Right cardiac atrium (tissue), 5 donors: Measurements from ENCODE around the gene CPVL. TPM values are rescaled to one million over a fixed set of nuclear protein-coding genes. Genes with fewer than 3 reads are reported as not detected.

ENCODE experiments used
- ATAC-seq, 2 donors: fragments of 200-7000 bp; cut with Tn5 transposase; one replicate each; pipeline versions ENCODE4 v1.8.0 to v1.9.1; 2020; ENCODE audit warnings: moderate library complexity in 2 of 2, mild to moderate bottlenecking in 1 of 2
- DNase-seq, 3 donors: peaks; one replicate each; pipeline ENCODE4 v3.0.0-alpha.2; 2020
- H3K27ac ChIP-seq: one replicate; pipeline ENCODE4 v1.5.1; 2013; ENCODE audit warnings: mild to moderate bottlenecking, low read length, control low read depth, moderate library complexity
- H3K27me3 ChIP-seq: one replicate; pipeline ENCODE4 v1.6.1; 2013; ENCODE audit not compliant: control insufficient read depth, insufficient read depth
- H3K4me1 ChIP-seq: one replicate; pipeline ENCODE4 v1.6.1; 2013; ENCODE audit warnings: low read length; ENCODE audit not compliant: control insufficient read depth, insufficient read depth
- H3K4me3 ChIP-seq: one replicate; pipeline ENCODE4 v1.5.1; 2013; ENCODE audit warnings: low read length, control low read depth
- H3K9me3 ChIP-seq: one replicate; pipeline ENCODE4 v1.6.1; 2013; ENCODE audit warnings: low read length; ENCODE audit not compliant: control insufficient read depth
- WGBS: extraction: QIAGEN DNeasy Blood & Tissue Kit; methylation state at CpG from one replicate; pipeline ENCODE4 v1.1.7; 2013; 5-methylcytosine and 5-hydroxymethylcytosine counted together
- intact Hi-C, 4 donors: fragments of 100-400 bp; cut with DNase I; formaldehyde crosslinking; loops; one replicate each; pipeline versions ENCODE4 v1.11.0 to v1.14.0; 2022 to 2023
- polyA plus RNA-seq: library from polyadenylated mRNA; stranded (reverse); fragments of 200-250 nt; gene quantifications from one replicate; pipeline ENCODE4 v1.2.3, GENCODE V29; 2013
- total RNA-seq, 4 donors: library from RNA; stranded (reverse); fragmentation: NEBNext Ultra II Directional; extraction: Animal tissue kit (Norgen Biotek cat#: 25700); gene quantifications; one replicate each; pipeline ENCODE4 v1.2.1, GENCODE V29; 2021
- donor health status: healthy with polysubstance abuse.
- donor health status: DM: no; HTN: yes; CAD: no.
- donor health status: DM: no; HTN: no; CAD: no.
- donor health status: DM: no; HTN: yes; CAD: no; lungs with severe emphysema.
- donor health status: DM: yes; HTN: yes; CAD: no.

CPVL gene
- total and polyA plus RNA-seq, 5 donors: 3.2 to 14.4 (median 10.4) TPM

DNA sequence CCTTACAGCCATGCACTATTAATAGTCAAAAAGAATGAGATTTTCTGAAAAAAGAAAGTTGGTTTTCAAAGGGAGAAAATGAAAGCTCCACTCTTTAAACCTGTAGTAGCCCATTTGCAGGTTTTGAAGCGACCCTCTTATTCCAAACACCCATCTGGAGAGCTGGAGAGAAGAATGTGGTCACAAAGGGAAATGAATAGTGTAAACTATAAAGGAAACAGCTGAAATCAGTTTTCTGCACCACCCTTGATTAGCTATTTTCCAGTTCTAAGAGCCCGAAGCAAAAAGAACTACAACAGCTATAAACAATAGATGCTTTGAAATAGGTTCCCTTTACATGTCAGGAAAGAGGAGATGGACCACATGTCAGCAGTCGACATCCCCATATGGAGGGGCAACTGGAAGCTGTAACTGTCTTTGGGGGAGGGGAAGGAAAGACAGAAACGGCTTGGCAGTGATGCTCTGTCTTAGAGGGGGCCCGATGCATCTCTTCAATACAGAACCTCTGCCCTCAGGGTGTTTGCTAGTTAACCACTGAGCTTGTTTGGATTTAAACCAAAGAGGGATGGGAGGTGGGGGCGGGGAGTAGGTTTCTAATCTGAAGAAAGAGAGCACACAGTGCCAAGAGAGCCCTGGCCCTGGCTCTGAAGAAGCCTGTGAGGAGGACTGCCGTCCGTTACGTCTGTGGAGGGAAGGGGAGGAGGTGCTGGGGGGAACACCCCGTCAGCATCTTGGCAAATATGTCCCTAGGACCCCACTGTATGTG, 55.3 kb downstream of the CPVL start:
- DNase-seq (peak; percentile 51 to 78 (median 75)), ATAC-seq (peak; percentile 79 to 80)
- H3K4me1 ChIP-seq: peaks cover 2% of the 10 kb centered on the region
- peak overlapping the region; percentile 39 for H3K4me3 ChIP-seq
- no peaks in the 10 kb centered on the region for H3K27me3 ChIP-seq
- intact Hi-C loops: no loop called here
- WGBS: 13% methylated on average over 10 of the region's 10 CpGs
- H3K9me3 ChIP-seq: no peaks in the 10 kb centered on the region
- peak overlapping the region; percentile 45 for H3K27ac ChIP-seq

- DNase-seq (no peak), ATAC-seq (no peak)
- 74% methylated on average over 3 of the region's 3 CpGs for WGBS
- Histone ChIP-seq H3K4me3 (no peak overlapping the region), H3K27me3 (no peaks in the 10 kb centered on the region), H3K4me1 (peaks cover 2% of the 10 kb centered on the region), H3K9me3 (no peaks in the 10 kb centered on the region), H3K27ac (no peak overlapping the region)
- intact Hi-C loops: no loop called here
These were observed 56.1 kb downstream of the CPVL start for GRCh38 chr7:29090151-29090805.

GRCh38 chr7:29087840-29088170, 58.5 kb downstream of the CPVL start:
- Histone ChIP-seq H3K4me1 (peaks cover 2% of the 10 kb centered on the region), H3K27me3 (no peaks in the 10 kb centered on the region), H3K27ac (no peak overlapping the region), H3K4me3 (no peak overlapping the region), H3K9me3 (no peaks in the 10 kb centered on the region)
- DNase-seq: no peak
- intact Hi-C loops: no loop called here
- ATAC-seq: peak; percentile 62 to 68
- WGBS: 19% methylated on average over 1 of the region's 1 CpG

DNA sequence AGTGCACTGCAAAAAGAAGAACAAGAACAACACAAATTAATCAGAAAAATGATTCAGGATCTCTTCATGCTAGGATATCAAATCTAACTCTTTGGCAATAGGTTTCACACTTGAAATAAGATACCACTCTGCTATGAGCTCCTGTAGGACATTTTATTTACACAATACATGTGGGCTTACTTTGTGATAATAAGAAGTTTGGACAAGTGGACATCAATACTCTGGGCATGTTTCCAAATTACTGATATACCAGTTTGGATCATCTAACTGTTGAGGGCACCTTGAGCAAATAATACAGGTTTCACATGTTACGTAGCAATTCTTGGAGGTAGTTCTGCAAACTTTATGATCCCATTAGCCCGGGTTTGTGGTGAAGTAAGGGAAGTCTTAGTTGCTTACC, 59.8 kb downstream of the CPVL start:
- 85% methylated on average over 2 of the region's 2 CpGs for WGBS
- intact Hi-C loops: no loop called here
- no peak overlapping the region for H3K4me3 ChIP-seq

GRCh38 chr7:29084832-29085231, 61.5 kb downstream of the CPVL start:
- no peak overlapping the region for H3K27ac ChIP-seq
- no peaks in the 10 kb centered on the region for H3K4me1 ChIP-seq
- H3K27me3 ChIP-seq: no peaks in the 10 kb centered on the region
- no peaks in the 10 kb centered on the region for H3K9me3 ChIP-seq
- intact Hi-C loops: no loop called here
- no peak overlapping the region for H3K4me3 ChIP-seq
- DNase-seq: no peak
- ATAC-seq: no peak

More for the DNA sequence above, 59.8 kb downstream of the CPVL start:
- H3K27ac ChIP-seq: no peak overlapping the region
- DNase-seq (no peak), ATAC-seq (no peak)
- H3K4me1 ChIP-seq: peaks cover 2% of the 10 kb centered on the region
- no peaks in the 10 kb centered on the region for H3K27me3 ChIP-seq
- H3K9me3 ChIP-seq: no peaks in the 10 kb centered on the region

- Histone ChIP-seq H3K4me1 (no peaks in the 10 kb centered on the region), H3K4me3 (no peak overlapping the region), H3K9me3 (no peaks in the 10 kb centered on the region), H3K27ac (no peak overlapping the region), H3K27me3 (no peaks in the 10 kb centered on the region)
- DNase-seq (no peak), ATAC-seq (no peak)
- intact Hi-C loops: no loop called here
- WGBS: 72% methylated on average over 7 of the region's 7 CpGs
These were observed 65.5 kb downstream of the CPVL start for GRCh38 chr7:29080803-29081202.

DNA sequence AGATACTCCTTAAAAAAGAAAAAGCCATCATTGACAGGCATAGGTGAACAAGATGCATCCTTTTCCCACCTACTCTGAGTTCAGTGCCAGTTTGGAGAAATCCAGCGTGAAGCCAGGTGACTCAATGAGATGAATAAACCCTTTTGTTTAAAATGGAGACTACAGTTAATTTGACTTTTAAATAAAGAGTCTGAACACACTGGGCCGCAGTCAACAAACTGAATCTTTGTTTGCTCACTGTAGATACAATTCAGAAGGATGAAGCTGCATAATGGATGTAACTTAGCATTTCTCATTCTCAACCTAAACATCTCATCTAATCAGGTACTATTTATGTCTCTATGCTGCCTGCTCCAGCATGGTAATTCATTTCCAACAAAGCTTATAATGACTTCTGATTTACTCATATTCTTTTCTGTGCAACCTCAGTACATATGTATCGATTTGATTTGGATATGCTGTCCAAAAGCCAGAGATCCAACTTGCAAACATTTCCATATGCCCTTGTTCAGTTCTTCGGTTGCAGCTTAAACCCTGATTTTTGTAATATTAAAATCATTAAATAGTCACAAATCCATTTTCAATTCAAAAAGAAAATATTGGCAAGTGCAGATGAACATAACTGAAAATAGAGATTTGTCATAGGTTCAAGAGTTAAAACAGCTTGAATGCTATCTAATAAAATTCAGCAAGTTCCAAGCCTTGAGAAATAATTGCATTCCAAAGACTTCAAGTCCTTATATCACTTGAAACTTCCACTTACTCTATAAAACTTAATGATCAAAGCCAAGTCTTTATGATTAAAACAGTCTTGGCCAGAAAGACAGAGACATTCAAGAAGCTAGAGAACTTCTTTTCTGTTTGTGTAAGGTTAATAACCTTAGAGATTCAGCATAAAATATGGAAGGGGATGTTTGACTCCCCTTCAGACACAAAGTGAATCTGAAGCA, 67.8 kb downstream of the CPVL start:
- 89% methylated on average over 4 of the region's 4 CpGs for WGBS
- Histone ChIP-seq H3K4me1 (no peaks in the 10 kb centered on the region), H3K27ac (no peak overlapping the region), H3K27me3 (no peaks in the 10 kb centered on the region), H3K9me3 (no peaks in the 10 kb centered on the region), H3K4me3 (no peak overlapping the region)
- DNase-seq: no peak
- intact Hi-C loops: no loop called here
- ATAC-seq: no peak

- no peaks in the 10 kb centered on the region for H3K27me3 ChIP-seq
- intact Hi-C loops: no loop called here
- WGBS: 97% methylated on average over 4 of the region's 4 CpGs
- DNase-seq (no peak), ATAC-seq (no peak)
- no peaks in the 10 kb centered on the region for H3K4me1 ChIP-seq
- no peak overlapping the region for H3K4me3 ChIP-seq
- no peaks in the 10 kb centered on the region for H3K9me3 ChIP-seq
- H3K27ac ChIP-seq: no peak overlapping the region
These were observed 68.5 kb downstream of the CPVL start for GRCh38 chr7:29077854-29078253.

GRCh38 chr7:29077176-29077575, 69.2 kb downstream of the CPVL start:
- Histone ChIP-seq H3K27me3 (no peaks in the 10 kb centered on the region), H3K4me3 (no peak overlapping the region), H3K4me1 (no peaks in the 10 kb centered on the region), H3K9me3 (no peaks in the 10 kb centered on the region), H3K27ac (no peak overlapping the region)
- intact Hi-C loops: no loop called here
- ATAC-seq (no peak), DNase-seq (no peak)

DNA sequence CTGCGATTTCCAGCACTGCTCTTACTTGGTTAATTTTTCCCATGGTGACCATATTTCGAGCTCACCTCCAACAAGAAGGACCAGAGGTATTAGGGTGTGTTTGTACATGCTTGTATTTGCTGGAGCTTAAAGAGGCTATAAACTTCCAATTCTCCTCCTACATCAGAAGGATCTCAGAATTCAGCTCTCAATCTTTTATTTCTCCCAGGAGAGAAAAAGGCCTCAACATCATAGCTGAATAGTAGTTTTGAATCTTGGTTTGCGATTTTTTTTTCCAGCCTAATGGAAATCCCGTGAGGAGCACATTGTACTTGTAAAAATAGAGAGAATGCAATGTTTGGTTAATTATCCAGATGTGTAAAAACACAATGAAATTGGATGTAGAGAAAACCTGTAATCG, 69.7 kb downstream of the CPVL start:
- DNase-seq (no peak), ATAC-seq (no peak)
- Histone ChIP-seq H3K27ac (no peak overlapping the region), H3K4me3 (no peak overlapping the region), H3K27me3 (no peaks in the 10 kb centered on the region), H3K9me3 (no peaks in the 10 kb centered on the region), H3K4me1 (no peaks in the 10 kb centered on the region)
- intact Hi-C loops: no loop called here
- WGBS: 91% methylated on average over 5 of the region's 5 CpGs

DNA sequence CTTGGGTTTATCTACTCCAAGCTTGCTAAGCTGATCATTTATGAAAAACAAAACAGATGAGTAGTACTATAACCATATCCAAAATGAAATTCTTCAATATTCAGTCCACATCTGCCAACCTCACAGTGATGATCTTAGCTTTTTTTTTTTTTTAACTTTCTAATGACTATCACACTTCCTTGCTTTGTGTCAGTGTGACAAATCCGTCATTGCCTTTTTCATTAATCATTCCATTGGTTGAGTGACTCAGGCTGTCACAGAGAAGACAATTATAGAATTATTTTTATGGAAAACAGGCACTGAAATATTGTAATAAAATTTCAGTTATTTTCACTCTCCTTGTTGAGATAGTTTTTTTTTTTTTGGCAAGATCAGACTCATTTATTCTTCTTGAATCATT, 70.7 kb downstream of the CPVL start:
- no peaks in the 10 kb centered on the region for H3K4me1 ChIP-seq
- 85% methylated on average over 1 of the region's 1 CpG for WGBS
- H3K27ac ChIP-seq: no peak overlapping the region
- intact Hi-C loops: no loop called here
- ATAC-seq (no peak), DNase-seq (no peak)
- H3K4me3 ChIP-seq: no peak overlapping the region
- no peaks in the 10 kb centered on the region for H3K9me3 ChIP-seq
- no peaks in the 10 kb centered on the region for H3K27me3 ChIP-seq
